ENCODE data around the gene NRP2. TPM values are rescaled to one million over a fixed set of nuclear protein-coding genes. Genes with fewer than 3 reads are reported as not detected.

The NRP2 gene
- total RNA-seq, 1 donor from 2014 or later: 76.7 TPM

DNA sequence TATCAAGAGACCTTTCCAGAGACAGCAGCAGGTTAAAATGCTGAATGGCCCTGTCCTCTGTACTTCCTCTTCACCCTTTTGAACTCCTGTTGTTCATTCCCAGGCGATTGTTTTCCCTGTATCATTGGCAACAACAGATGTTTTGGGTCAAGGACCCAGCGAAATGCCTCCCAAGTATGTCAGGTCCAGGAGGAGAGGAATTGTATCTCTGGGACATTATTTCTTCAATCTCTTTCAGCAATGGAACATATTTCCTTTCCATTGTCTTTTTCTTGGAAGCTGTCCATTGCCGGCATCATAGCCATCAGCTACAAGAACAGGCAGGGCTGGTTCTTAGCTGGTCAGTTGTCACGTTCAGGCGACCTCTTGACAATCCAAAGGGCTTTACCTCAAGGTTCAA is 76.2 kb downstream of the NRP2 start:
- DNase-seq (ENCODE audit: low read depth): no peak
- H3K27ac ChIP-seq (ENCODE audit: low read depth, low read length): peak overlapping the region; percentile 70
- no peak overlapping the region for H3K4me3 ChIP-seq (ENCODE audit: insufficient read depth, low read depth, low read length)
- no peaks in the 10 kb centered on the region for H3K79me2 ChIP-seq (ENCODE audit: insufficient read depth, low read length)
- peaks cover 60% of the 10 kb centered on the region for H3K4me1 ChIP-seq (ENCODE audit: insufficient read depth, low read length)
- H3K9ac ChIP-seq (ENCODE audit: low read length): peak overlapping the region; percentile 17
- H3K4me2 ChIP-seq (ENCODE audit: low read length): peak overlapping the region; percentile 57
- H2AFZ ChIP-seq (ENCODE audit: low read depth, low read length): no peak overlapping the region
- no peak for FAIRE-seq
- no peak for TF ChIP-seq EZH2 (IDR thresholded peaks at IDR 0.05; ENCODE audit: insufficient read depth, low read length)
- TF ChIP-seq, protein P1, sequence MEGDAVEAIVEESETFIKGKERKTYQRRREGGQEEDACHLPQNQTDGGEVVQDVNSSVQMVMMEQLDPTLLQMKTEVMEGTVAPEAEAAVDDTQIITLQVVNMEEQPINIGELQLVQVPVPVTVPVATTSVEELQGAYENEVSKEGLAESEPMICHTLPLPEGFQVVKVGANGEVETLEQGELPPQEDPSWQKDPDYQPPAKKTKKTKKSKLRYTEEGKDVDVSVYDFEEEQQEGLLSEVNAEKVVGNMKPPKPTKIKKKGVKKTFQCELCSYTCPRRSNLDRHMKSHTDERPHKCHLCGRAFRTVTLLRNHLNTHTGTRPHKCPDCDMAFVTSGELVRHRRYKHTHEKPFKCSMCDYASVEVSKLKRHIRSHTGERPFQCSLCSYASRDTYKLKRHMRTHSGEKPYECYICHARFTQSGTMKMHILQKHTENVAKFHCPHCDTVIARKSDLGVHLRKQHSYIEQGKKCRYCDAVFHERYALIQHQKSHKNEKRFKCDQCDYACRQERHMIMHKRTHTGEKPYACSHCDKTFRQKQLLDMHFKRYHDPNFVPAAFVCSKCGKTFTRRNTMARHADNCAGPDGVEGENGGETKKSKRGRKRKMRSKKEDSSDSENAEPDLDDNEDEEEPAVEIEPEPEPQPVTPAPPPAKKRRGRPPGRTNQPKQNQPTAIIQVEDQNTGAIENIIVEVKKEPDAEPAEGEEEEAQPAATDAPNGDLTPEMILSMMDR (IDR thresholded peaks at IDR 0.05; ENCODE audit: insufficient read depth, low read depth, low read length): no peak
- Mint-ChIP-seq H3K36me3 (ENCODE audit: low read depth, unreplicated experiment) (peaks cover 10% of the 10 kb centered on the region), H3K27me3 (ENCODE audit: low read depth, unreplicated experiment) (peaks cover 9% of the 10 kb centered on the region), H3K27ac (ENCODE audit: unreplicated experiment) (peak overlapping the region; percentile 11), H3K4me3 (ENCODE audit: unreplicated experiment) (no peak overlapping the region), H3K9me3 (ENCODE audit: unreplicated experiment) (no peaks in the 10 kb centered on the region), H3K4me1 (ENCODE audit: low read depth, unreplicated experiment) (peaks cover 37% of the 10 kb centered on the region)
- H3K27me3 ChIP-seq (ENCODE audit: insufficient read depth, low read length): no peaks in the 10 kb centered on the region
- no peaks in the 10 kb centered on the region for H3K9me3 ChIP-seq (ENCODE audit: insufficient read depth, low read depth, low read length)
- H3K36me3 ChIP-seq (ENCODE audit: insufficient read depth, low read length): peaks cover 11% of the 10 kb centered on the region
- no peaks in the 10 kb centered on the region for H4K20me1 ChIP-seq (ENCODE audit: insufficient read depth, low read length)

DNA sequence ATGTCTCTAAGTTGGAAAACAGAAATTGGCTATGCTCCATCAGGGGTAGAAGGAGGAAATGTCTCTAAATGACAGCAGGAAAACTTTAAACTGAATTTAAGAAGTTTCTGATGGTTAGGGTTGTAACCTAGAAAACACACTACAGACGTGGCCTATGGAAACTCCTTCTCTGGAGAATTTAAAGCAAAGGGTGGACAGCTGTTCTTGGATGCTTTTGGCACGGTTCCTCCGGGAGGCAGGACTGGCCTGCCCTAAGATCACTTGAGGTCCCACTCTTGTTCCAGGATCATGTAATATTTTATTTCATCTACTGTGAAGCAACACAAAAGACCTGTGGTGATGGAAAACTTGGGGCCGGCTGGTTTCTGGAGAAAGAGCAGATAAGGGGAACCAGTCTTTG is 77.0 kb downstream of the NRP2 start:
- Mint-ChIP-seq H3K9me3 (ENCODE audit: unreplicated experiment) (no peaks in the 10 kb centered on the region), H3K27ac (ENCODE audit: unreplicated experiment) (no peak overlapping the region), H3K36me3 (ENCODE audit: low read depth, unreplicated experiment) (peaks cover 10% of the 10 kb centered on the region), H3K4me3 (ENCODE audit: unreplicated experiment) (no peak overlapping the region), H3K4me1 (ENCODE audit: low read depth, unreplicated experiment) (peaks cover 36% of the 10 kb centered on the region), H3K27me3 (ENCODE audit: low read depth, unreplicated experiment) (peaks cover 9% of the 10 kb centered on the region)
- no peaks in the 10 kb centered on the region for H3K79me2 ChIP-seq (ENCODE audit: insufficient read depth, low read length)
- peaks cover 61% of the 10 kb centered on the region for H3K4me1 ChIP-seq (ENCODE audit: insufficient read depth, low read length)
- no peak overlapping the region for H3K27ac ChIP-seq (ENCODE audit: low read depth, low read length)
- TF ChIP-seq, protein P1 (IDR thresholded peaks at IDR 0.05; ENCODE audit: insufficient read depth, low read depth, low read length): no peak
- no peak for TF ChIP-seq EZH2 (IDR thresholded peaks at IDR 0.05; ENCODE audit: insufficient read depth, low read length)
- no peaks in the 10 kb centered on the region for H3K27me3 ChIP-seq (ENCODE audit: insufficient read depth, low read length)
- no peaks in the 10 kb centered on the region for H4K20me1 ChIP-seq (ENCODE audit: insufficient read depth, low read length)
- FAIRE-seq (no peak), DNase-seq (ENCODE audit: low read depth) (no peak)
- H3K36me3 ChIP-seq (ENCODE audit: insufficient read depth, low read length): peaks cover 10% of the 10 kb centered on the region
- no peaks in the 10 kb centered on the region for H3K9me3 ChIP-seq (ENCODE audit: insufficient read depth, low read depth, low read length)
- no peak overlapping the region for H3K9ac ChIP-seq (ENCODE audit: low read length)
- H3K4me2 ChIP-seq (ENCODE audit: low read length): no peak overlapping the region
- H2AFZ ChIP-seq (ENCODE audit: low read depth, low read length): no peak overlapping the region
- no peak overlapping the region for H3K4me3 ChIP-seq (ENCODE audit: insufficient read depth, low read depth, low read length)

DNA sequence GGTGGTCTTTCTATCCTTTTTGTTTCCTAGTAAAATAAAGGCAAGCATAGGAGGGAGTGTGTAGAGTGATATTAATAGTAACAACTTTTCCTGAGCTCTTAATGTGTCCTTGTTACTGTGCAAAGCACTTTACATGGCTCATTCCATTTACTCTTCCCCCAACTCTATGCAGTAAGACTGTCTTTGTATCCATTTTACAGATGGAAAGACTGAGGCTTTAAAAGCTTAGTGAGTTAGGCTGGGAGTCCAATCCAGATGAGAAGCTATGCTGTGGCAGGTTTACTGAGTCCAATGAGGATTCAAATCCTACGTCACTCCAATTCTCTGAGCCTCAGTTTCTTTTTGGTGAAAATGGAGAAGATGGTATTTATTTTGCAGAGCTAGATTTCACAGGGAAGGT is 77.4 kb downstream of the NRP2 start:
- Mint-ChIP-seq H3K4me3 (ENCODE audit: unreplicated experiment) (no peak overlapping the region), H3K4me1 (ENCODE audit: low read depth, unreplicated experiment) (peaks cover 32% of the 10 kb centered on the region), H3K9me3 (ENCODE audit: unreplicated experiment) (no peaks in the 10 kb centered on the region), H3K27ac (ENCODE audit: unreplicated experiment) (no peak overlapping the region), H3K27me3 (ENCODE audit: low read depth, unreplicated experiment) (peaks cover 9% of the 10 kb centered on the region), H3K36me3 (ENCODE audit: low read depth, unreplicated experiment) (peaks cover 10% of the 10 kb centered on the region)
- H3K27ac ChIP-seq (ENCODE audit: low read depth, low read length): no peak overlapping the region
- no peak for FAIRE-seq
- H3K4me3 ChIP-seq (ENCODE audit: insufficient read depth, low read depth, low read length): no peak overlapping the region
- TF ChIP-seq, protein P1 (IDR thresholded peaks at IDR 0.05; ENCODE audit: insufficient read depth, low read depth, low read length): no peak
- TF ChIP-seq EZH2 (IDR thresholded peaks at IDR 0.05; ENCODE audit: insufficient read depth, low read length): no peak
- H3K4me1 ChIP-seq (ENCODE audit: insufficient read depth, low read length): peaks cover 61% of the 10 kb centered on the region
- no peak for DNase-seq (ENCODE audit: low read depth)
- H3K9me3 ChIP-seq (ENCODE audit: insufficient read depth, low read depth, low read length): no peaks in the 10 kb centered on the region
- no peak overlapping the region for H3K9ac ChIP-seq (ENCODE audit: low read length)
- peaks cover 10% of the 10 kb centered on the region for H3K36me3 ChIP-seq (ENCODE audit: insufficient read depth, low read length)
- no peaks in the 10 kb centered on the region for H3K27me3 ChIP-seq (ENCODE audit: insufficient read depth, low read length)
- no peak overlapping the region for H2AFZ ChIP-seq (ENCODE audit: low read depth, low read length)
- H3K4me2 ChIP-seq (ENCODE audit: low read length): no peak overlapping the region
- H4K20me1 ChIP-seq (ENCODE audit: insufficient read depth, low read length): no peaks in the 10 kb centered on the region
- no peaks in the 10 kb centered on the region for H3K79me2 ChIP-seq (ENCODE audit: insufficient read depth, low read length)

All from astrocyte (in vitro differentiated cells and primary cell).